ENCODE results near the gene MLLT3. TPM values are rescaled to one million over a fixed set of nuclear protein-coding genes. Genes with fewer than 3 reads are reported as not detected.

The MLLT3 gene
- total RNA-seq, 1 donor from 2014 or later, result 8.8 TPM

DNA sequence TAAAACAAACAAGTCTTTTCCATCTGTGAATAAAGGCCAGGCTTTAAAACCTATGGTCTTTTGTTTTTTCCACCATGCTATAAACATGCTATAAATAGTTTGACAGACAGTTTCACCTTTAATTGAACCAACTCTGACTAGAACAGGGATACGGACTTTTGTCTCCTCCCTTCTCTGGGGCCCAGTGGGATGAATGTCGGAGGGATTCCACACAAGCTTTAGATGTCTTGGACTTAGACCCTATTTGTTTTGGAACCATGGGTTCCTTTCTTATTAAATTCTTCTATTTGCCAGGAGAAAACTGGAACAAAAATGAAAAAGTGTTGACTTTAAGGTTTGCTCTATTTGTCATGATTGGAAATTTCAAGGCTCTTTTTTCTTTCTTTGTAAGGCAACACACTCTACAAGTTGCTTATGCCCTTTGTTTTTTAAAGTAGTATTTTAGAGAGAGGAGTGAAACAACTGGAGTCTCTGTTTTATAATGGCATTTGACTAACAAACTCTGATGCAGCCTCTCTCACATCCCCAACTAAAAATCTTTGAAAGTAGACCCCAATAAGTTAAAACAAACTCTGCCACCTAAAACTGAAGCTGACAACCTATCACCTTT, 145.3 kb downstream of the MLLT3 start:
- Histone ChIP-seq H3K4me3 (no peak overlapping the region), H3K27me3 (no peaks in the 10 kb centered on the region), H3K27ac (no peak overlapping the region), H3K4me1 (peaks cover 44% of the 10 kb centered on the region), H3K9me3 (no peaks in the 10 kb centered on the region), H3K36me3 (no peaks in the 10 kb centered on the region)
- DNase-seq (ENCODE audit: extremely low spot score in 2 of 2), result no peak
- no peak for TF ChIP-seq POLR2A (IDR thresholded peaks at IDR 0.05)
- TF ChIP-seq, protein P1, sequence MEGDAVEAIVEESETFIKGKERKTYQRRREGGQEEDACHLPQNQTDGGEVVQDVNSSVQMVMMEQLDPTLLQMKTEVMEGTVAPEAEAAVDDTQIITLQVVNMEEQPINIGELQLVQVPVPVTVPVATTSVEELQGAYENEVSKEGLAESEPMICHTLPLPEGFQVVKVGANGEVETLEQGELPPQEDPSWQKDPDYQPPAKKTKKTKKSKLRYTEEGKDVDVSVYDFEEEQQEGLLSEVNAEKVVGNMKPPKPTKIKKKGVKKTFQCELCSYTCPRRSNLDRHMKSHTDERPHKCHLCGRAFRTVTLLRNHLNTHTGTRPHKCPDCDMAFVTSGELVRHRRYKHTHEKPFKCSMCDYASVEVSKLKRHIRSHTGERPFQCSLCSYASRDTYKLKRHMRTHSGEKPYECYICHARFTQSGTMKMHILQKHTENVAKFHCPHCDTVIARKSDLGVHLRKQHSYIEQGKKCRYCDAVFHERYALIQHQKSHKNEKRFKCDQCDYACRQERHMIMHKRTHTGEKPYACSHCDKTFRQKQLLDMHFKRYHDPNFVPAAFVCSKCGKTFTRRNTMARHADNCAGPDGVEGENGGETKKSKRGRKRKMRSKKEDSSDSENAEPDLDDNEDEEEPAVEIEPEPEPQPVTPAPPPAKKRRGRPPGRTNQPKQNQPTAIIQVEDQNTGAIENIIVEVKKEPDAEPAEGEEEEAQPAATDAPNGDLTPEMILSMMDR (IDR thresholded peaks at IDR 0.05), result no peak
- TF ChIP-seq POLR2AphosphoS5 (IDR thresholded peaks at IDR 0.05; ENCODE audit: insufficient read depth in 1 of 2, low read depth in 1 of 2), result no peak
- intact Hi-C loops (cut with DNase I), result no loop called here

DNA sequence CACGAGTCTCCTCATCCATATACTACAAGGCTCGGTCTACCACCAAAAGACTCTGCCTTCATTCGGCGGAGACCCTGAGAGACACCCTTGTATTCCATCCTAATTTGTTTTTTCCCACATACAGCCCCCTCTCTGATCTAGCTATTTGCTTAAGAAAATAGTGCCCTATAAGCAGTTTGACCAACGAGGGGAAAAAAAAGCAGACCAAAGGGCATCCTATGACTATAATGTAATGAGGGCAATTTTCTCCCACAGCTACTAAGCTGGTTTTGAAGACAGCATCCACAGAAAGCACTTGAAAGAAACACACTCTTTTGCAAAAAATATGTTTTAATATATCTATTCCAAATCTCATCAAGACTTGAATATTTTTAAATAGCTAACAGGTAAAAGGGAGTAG, 147.8 kb downstream of the MLLT3 start:
- no peak for DNase-seq (ENCODE audit: extremely low spot score in 2 of 2)
- intact Hi-C loops (cut with DNase I), result no loop called here
- peaks cover 42% of the 10 kb centered on the region for H3K4me1 ChIP-seq
- H3K27me3 ChIP-seq, result no peaks in the 10 kb centered on the region
- H3K4me3 ChIP-seq, result no peak overlapping the region
- no peaks in the 10 kb centered on the region for H3K9me3 ChIP-seq
- no peaks in the 10 kb centered on the region for H3K36me3 ChIP-seq
- TF ChIP-seq, protein P1 (IDR thresholded peaks at IDR 0.05), result no peak
- TF ChIP-seq POLR2AphosphoS5 (IDR thresholded peaks at IDR 0.05; ENCODE audit: insufficient read depth in 1 of 2, low read depth in 1 of 2) (no peak), POLR2A (IDR thresholded peaks at IDR 0.05) (no peak)
- H3K27ac ChIP-seq, result no peak overlapping the region

DNA sequence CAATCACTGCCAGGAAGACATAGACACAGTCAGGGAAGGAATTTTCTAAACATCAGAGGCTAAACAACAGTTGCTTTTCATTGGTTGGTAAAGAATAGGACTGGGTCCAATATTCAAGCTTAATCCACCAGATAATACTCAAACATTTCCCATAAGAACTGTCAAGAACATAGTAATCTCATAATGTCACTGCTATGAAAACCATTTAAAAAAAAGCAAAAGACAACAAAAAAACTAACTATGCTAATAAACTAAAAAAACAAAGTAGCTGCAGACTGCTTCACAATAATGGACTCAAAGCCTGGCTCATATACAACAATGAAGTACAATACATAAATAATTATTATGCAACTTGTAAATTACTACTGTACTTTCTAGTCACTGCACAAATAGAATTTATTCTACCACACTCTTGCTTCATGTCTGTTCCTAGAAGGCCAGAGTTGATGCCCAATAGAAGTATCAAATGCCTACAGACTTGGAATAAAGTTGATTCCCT, 148.7 kb downstream of the MLLT3 start:
- DNase-seq (ENCODE audit: extremely low spot score in 2 of 2), result no peak
- Histone ChIP-seq H3K9me3 (no peaks in the 10 kb centered on the region), H3K4me3 (no peak overlapping the region), H3K27ac (no peak overlapping the region), H3K4me1 (peaks cover 33% of the 10 kb centered on the region), H3K27me3 (no peaks in the 10 kb centered on the region), H3K36me3 (no peaks in the 10 kb centered on the region)
- intact Hi-C loops (cut with DNase I), result no loop called here
- TF ChIP-seq, protein P1 (IDR thresholded peaks at IDR 0.05), result no peak
- TF ChIP-seq POLR2AphosphoS5 (IDR thresholded peaks at IDR 0.05; ENCODE audit: insufficient read depth in 1 of 2, low read depth in 1 of 2) (no peak), POLR2A (IDR thresholded peaks at IDR 0.05) (no peak)

DNA sequence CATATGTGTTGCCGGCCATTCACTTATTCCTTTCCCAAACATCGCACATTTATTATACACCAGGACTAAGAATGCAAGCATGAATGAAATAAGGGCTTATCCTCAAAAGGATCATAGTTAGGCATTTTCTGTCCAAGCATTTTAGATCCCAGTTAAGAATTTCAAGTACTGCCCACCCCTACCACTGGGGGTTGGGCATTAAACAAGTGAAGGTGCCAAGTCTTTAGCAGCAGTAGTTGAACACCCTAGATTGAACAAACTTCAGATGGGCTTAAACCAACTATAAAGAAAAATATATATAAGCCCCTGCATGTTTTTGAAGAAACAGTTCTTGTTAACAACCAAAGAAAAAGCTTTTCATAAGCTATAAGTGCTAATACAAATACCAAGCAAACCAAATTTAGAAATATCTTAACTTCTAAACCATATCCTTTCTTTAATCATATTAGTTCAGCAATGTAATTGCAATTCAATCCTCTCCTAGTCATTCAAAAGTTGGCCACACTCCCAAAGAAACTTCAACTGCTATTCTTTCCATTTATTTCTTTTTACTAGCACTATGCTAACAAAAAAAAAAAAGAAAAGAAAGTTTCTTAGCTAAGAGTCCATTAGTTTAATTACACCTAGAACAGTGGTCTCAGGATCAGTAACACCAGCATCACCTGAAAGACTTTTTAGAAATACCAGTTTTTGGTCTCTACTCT, 149.8 kb downstream of the MLLT3 start:
- intact Hi-C loops (cut with DNase I), result no loop called here

More for the DNA sequence above, 149.8 kb downstream of the MLLT3 start:
- Histone ChIP-seq H3K27ac (no peak overlapping the region), H3K36me3 (no peaks in the 10 kb centered on the region), H3K27me3 (no peaks in the 10 kb centered on the region), H3K4me3 (no peak overlapping the region), H3K4me1 (peaks cover 22% of the 10 kb centered on the region), H3K9me3 (no peaks in the 10 kb centered on the region)
- DNase-seq (ENCODE audit: extremely low spot score in 2 of 2), result no peak
- TF ChIP-seq, protein P1 (IDR thresholded peaks at IDR 0.05), result no peak
- no peak for TF ChIP-seq POLR2A (IDR thresholded peaks at IDR 0.05)
- TF ChIP-seq POLR2AphosphoS5 (IDR thresholded peaks at IDR 0.05; ENCODE audit: insufficient read depth in 1 of 2, low read depth in 1 of 2), result no peak

All from vagina (tissue), 2 donors.